ENCODE results near the gene FEN1. TPM values are rescaled to one million over a fixed set of nuclear protein-coding genes. Genes with fewer than 3 reads are reported as not detected.

FEN1 gene
- total RNA-seq, 1 experiment from 2014 or later = 75.8 TPM

DNA sequence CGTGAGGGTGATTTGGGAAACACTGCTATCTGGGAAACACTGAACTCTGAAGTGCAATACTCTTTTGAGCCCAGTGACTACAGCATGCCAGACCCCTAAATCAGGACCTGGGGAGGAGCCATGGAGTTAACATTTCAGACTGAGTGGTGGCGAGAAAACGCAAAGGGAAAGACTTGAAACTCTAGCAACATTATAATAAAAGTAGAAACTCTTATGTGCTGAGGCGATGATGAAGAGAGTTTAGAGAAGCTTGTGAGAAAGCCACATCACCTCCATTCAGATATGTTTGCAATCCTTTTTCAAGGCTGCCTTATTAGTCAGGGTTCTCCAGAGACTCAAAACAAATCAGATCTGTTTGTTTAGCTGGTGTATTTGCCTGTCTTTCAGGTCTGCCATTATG lies 1.9 kb downstream of the FEN1 start:
- no peak for DNase-seq (ENCODE audit: low read depth)

DNA sequence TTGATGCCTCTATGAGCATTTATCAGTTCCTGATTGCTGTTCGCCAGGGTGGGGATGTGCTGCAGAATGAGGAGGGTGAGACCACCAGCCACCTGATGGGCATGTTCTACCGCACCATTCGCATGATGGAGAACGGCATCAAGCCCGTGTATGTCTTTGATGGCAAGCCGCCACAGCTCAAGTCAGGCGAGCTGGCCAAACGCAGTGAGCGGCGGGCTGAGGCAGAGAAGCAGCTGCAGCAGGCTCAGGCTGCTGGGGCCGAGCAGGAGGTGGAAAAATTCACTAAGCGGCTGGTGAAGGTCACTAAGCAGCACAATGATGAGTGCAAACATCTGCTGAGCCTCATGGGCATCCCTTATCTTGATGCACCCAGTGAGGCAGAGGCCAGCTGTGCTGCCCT lies 2.7 kb downstream of the FEN1 start:
- no peak for DNase-seq (ENCODE audit: low read depth)

DNA sequence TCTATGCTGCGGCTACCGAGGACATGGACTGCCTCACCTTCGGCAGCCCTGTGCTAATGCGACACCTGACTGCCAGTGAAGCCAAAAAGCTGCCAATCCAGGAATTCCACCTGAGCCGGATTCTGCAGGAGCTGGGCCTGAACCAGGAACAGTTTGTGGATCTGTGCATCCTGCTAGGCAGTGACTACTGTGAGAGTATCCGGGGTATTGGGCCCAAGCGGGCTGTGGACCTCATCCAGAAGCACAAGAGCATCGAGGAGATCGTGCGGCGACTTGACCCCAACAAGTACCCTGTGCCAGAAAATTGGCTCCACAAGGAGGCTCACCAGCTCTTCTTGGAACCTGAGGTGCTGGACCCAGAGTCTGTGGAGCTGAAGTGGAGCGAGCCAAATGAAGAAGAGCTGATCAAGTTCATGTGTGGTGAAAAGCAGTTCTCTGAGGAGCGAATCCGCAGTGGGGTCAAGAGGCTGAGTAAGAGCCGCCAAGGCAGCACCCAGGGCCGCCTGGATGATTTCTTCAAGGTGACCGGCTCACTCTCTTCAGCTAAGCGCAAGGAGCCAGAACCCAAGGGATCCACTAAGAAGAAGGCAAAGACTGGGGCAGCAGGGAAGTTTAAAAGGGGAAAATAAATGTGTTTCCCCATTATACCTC lies 3.3 kb downstream of the FEN1 start:
- DNase-seq (ENCODE audit: low read depth) = no peak

DNA sequence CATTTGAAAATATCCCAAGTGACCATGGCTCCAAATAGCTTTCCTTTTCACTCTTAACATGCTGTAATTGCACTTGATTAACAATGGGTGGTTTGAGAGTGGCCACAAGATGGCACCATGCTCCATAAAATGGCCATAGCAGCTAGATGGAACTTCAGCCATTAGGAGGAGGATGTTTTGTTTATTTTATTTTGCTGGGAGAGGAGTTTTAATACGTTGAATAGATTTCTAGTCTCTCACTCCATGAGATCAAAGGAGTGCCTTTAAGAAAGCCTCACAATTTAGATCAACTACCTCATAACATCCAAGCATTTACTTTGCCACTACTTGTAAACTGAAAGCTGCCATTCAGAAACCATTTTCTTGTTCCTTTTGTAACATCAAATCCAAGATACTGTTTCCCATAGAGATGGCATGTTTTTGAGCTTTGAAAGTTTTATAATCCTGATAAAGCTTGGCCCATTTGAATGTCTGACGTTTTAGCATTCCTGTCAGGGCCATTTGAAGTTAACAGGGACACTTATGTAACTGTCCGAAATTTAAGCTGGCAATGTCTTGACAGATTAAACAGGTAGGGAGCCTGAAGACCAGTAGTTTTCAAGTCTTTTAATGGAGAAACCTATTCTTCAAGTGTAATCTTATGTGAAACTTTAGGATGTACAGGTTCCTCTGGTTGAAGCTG lies 4.7 kb downstream of the FEN1 start:
- DNase-seq (ENCODE audit: low read depth) = peak; percentile 78

DNA sequence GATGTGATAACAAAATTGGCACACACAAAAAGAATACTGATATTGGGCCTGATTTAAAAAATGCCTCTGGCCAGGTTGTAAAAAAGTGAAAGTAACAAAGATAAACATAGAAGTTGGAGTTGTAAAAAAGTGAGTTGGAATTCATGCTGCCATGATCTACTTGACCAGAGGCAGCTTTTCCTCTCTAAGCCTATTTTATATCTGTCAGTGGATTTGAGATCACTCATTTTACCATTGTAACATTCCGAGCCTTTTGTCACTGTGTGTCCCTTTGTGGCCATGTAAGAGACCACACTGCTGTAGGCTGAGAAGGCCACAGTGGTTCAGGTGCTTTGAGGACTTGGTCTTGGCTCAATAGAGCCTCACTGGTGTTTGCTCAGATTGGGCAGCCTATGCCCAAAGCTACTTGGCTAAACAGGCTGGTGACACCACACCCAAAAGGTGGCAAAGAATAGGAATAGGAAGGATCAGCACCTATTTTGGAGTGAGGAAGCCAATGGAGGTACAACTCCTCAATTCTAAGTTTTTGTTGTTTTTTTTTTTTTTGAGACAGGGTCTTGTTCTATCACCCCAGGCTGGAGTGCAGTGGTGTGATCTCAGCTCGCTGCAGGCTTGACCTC lies 7.1 kb downstream of the FEN1 start:
- no peak for DNase-seq (ENCODE audit: low read depth)

DNA sequence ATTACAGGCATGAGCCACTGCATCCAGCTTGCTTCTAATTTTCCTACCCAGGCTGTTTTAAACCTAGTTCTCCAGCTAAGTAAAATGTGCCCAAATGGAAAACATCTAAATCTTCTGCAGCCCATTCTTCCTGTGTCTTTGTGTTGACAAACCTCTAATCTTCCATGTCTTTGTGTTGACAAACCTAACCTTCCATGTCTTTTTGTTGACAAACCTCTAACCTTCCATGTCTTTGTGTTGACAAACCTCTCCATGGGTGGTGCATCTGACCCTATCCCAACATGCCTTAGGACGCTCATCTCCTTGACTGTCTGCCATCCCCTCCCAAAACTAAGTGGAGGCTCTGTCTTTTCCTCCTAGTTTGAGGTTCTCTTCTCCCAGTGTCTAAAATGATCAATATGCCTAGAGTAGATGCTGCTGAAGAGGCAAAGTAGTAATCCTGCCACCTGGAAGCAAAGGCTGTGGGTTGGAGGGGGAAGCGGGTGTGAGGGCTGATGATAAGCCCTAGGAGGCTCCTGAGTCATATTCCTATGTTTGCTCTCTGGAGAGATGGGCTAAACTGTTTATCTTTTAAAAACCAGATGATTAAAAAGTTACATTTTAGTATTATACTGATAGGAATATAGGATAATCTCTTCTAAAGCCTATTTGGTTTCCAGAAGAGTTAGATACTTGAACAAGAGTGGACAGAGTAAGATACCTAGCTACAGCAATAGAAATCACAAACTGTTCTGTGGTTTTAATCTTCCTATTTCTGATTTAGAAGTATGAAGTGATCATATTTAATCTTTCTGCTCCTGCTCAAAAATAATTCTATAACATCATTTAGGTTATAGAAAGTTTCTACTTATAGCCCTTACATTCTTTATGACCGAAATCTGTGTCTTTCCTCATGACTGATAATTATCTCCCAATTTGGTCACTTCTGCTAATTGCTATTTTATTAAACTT lies 7.9 kb downstream of the FEN1 start:
- no peak for DNase-seq (ENCODE audit: low read depth)

DNA sequence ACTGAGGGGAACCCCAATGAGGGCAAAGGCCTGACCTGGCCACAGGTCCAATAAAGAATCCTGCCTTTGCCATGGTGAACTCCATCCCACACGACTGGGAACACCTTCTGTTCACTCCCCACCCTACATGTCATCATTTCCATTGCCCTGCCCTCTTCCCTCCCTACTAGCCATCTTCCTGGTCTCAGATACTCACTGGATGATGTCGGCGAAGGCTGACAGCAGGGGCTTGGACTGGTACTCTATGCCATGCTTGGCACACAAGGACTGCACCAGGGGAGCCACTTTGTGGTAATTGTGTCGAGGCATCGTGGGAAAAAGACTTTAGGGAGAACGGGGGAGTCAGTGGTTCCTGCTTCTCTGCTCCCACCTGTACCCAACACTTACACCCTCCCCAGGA lies 9.9 kb downstream of the FEN1 start:
- no peak for DNase-seq (ENCODE audit: low read depth)

DNA sequence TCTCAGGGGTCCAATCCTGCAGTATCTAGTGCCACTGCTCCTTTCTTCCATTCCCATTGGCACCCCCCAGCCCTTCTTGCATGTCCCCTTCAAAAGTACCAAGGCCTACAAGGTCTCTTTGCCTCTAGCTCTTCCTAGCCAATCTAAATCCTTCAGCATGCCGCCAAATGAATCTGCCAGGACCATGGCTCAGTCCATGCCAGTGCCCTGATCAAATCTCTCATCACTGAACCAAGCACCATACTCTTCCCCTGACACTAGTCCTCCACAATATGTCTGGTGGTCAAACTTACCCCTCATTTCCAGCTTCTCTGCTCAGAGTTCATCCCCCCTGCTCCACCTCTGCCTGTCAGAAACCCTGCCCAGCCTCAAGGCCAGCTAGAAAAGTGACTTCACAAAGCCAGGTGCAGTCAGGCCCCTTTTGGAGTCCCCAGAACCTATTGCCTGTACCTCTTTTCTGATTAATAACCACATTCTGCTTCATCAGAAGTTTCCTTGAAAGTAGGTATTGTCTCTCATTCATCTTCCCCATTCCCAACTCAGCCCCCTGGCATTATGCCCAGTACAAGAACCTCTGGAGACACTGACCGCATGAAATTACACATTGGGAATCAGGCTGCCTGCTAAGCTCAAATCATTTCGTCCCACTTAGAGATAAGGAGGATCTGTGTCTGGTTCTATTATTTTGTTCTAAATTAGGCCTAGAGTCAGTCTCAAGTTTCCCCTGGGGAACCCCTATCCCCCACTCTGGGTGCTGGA lies 11.4 kb downstream of the FEN1 start:
- DNase-seq (ENCODE audit: low read depth) = no peak

DNA sequence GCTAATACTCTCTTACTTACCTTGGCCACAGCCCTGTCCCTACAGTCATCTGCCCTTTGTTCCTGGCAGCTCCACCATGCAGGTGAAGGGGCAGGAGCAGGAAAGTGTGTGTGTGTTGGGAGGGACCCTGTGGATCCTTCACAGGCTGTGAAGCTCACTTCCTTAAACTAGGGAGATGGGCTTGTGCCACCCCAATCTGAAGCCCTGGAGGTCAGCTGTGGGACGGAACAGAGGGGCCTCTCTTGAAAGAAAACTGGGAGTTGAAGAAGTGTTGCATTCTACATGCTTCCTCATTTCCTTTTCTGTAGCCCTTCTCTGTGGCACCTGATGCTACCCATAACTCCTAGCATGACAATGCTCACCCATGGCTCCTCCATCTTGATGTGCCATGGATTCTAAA lies 12.4 kb downstream of the FEN1 start:
- no peak for DNase-seq (ENCODE audit: low read depth)

DNA sequence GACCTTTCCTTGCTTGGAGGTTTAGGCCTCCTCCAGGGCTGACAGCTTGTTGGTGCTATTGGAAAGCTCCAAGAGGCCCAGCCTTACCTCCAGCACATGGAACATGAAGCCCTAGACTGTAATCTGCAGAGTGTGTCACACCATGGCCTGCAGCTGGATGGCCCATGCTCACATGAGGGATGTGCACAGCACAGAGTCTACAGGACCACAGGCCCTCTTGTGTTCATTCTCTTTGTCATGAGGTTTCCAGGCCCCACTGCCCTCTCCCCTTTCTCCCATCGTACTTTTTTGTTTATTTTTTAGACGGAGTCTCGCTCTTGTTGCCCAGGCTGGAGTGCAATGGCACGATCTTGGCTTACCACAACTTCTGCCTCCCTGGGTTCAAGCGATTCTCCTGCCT lies 14.1 kb downstream of the FEN1 start:
- DNase-seq (ENCODE audit: low read depth) = no peak

DNA sequence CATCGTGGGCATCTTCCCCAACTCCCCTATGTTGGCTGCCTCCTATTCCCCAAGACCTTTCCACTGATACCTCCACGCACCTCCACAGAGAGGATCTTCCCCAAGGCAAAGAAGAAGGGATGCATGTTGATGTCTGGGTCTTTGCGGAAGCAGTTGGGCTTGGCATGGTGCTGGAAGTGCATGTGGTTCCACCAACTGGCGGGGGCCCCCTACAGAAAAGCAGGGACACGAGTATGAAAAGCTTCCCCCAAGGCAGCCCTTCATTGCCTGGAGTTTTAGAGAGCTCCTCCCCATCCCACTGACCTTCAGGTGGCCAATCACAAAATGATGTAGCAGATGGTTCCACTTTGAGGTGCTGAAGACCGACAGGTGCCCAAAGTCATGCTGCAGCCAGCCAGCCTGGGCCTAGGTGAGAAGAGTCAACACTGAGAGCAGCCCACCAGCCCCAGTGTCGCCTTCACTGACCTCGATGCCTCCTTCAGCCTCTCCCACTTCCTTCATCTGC lies 18.0 kb downstream of the FEN1 start:
- no peak for DNase-seq (ENCODE audit: low read depth)

DNA sequence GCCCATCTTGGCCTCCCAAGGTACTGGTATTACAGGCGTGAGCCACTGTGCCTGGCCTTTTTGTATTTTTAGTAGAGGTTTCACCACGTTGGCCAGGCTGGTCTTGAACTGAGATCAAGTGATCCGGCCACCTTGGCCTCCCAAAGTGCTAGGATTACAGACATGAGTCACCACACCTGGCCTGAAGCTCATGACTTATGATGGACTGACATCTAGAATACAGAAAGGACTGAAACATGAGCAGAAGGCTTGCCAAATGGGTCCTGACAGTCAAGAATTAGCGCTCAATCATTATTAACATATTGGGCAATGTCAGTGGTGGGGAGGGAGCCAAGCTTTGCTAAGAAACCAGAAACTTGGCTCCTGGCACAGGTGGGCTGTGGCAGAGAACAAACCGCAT lies 19.1 kb downstream of the FEN1 start:
- DNase-seq (ENCODE audit: low read depth) = no peak

DNA sequence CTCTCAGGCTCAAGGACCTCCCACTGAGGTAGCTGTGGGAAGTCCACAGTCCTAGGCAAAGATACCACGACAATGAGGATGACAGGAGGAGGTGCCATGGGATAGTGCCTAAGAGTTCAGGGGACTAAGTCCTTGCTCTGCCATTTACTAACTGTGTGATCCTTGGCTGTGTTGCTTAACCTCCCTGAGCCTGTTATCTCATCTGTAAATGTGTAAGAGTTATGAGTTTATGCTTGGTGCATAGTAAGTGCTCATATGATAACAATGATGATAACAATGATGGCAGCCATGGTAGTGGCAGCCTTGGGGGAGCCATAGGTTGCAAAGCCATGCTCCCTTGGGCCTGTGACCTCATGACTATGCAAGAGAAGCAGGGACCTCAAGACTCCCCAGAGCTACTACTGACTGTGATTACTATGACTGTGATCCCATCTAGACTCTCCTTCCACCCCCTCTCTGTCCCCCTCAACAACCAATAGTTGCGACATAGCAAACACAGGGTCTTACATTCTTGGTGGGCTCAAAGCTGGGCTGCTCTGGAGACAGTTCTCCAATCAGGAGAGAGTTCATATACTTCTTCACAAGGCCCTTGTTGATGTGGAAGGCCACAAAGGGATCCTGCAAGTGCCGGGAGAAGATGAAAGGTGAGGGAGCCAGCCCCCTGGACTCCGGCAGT lies 20.2 kb downstream of the FEN1 start:
- DNase-seq (ENCODE audit: low read depth) = no peak

DNA sequence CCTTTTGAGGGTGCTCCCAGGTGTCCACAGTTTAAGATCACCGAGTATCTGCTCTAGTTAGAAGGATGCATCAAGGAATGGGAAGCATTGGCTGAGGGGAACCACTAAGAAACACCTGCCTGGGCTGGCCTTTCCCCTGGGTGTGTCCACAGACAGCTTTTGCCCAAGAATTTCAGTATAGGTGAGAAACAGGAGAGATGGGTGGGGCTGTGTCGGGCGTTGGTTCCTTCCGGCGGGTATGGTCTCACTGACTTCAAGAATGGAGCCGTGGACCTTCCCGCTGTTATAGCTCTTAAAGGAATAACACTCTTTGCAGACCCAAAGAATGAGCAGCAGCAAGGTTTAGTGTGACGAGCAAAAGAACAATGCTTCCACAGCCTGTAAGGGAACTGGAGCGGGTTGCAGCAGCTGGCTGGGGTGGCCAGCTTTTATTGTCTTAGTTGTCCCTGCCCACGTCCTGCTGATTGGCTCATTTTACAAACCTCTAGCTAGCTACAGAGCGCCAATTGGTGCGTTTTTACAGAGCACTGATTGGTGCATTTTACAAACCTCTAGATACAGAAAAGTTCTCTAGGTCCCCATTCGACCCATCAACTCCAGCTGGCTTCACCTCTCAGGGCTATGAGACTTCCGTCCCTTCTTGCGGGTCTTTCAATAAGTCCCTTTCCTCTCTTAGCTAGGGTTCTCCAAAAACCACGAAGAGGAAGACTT lies 21.7 kb downstream of the FEN1 start:
- DNase-seq (ENCODE audit: low read depth) = peak; percentile 51

DNA sequence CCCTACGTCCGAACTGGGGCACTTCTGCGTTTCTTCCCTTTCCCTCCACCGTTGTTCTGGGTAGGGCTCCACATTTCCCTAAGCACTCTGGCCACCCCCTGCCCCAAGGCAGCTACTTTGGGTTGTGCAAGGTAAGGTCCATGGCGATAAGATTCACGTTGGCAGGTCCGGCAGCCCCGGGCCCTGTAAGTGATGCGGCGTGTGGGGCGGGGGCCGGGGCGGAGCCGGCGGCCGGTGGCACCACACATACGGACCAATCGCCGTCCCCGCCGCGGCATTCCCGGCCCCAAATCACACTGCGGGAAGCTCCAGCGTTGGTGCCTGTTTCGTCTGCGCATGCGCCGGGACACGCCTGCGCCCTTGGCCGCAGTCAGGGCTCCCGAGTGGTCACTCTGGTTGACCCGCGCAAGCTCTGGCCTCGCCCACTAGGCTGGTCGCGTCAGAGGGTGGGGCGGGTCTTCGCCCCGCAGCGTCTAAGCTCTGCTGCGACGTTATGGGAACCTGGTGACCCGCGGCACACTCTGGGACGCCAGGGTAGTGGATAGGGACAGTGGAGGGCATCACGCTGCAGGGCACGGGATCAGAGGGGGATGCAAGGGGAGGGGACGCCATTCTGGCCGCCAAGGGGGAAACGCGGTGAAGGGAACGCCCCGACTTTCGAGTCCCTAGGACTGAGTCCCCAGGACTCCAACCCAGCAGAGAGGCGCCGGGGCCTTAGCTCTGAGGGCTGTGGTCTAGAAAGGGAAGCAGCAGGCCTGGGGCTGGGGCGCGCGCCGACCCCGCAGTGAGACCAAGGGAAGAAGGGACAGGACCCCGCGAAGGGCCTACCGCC lies 22.5 kb downstream of the FEN1 start:
- peak; percentile 96 for DNase-seq (ENCODE audit: low read depth)

DNA sequence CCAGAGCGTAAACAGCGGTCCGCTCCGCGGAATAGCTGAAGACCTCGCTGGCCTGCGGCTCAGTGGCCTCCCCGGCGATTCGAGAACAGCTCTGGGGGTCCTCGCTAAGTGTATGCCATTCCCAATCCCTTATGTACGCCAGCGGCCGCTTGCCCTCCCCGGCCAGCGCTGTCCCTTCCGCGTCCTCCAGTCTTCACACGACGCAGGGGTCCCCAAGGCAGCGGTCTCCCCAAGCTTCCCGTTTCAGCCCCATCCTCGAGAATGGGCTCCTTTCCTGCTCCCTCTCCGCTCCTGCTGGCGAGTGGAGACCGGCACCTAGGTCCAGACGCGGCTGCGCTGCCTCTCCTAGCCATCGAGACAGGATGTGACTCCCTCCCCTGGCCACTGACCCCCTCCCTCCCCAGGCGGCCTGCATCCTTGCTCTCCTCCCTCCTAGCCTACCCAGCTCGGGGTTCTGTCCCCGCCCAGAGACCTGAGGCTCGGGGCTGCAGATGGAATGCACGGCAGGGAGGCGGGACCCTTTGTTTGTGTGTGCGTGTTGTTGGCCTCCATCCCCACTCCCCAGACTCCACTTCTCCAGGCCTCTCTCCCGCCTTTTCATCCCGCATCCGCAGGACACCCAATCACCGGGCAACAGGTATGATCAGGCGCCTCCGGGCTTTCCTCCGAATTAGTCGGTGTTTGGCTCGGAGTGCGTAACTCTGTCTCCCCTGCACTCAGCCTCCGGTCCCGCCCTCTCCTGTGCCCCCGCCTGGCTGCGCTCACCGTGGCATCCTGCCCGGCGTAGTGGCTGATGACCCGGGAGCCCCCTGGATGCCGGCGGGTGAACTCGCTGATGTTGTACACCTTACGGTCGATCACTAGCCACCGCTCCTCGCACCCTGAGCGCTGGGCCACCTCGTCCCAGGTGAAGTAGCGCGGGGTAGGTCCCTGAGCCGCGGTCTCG lies 23.4 kb downstream of the FEN1 start:
- DNase-seq (ENCODE audit: low read depth) = peak; percentile 84

DNA sequence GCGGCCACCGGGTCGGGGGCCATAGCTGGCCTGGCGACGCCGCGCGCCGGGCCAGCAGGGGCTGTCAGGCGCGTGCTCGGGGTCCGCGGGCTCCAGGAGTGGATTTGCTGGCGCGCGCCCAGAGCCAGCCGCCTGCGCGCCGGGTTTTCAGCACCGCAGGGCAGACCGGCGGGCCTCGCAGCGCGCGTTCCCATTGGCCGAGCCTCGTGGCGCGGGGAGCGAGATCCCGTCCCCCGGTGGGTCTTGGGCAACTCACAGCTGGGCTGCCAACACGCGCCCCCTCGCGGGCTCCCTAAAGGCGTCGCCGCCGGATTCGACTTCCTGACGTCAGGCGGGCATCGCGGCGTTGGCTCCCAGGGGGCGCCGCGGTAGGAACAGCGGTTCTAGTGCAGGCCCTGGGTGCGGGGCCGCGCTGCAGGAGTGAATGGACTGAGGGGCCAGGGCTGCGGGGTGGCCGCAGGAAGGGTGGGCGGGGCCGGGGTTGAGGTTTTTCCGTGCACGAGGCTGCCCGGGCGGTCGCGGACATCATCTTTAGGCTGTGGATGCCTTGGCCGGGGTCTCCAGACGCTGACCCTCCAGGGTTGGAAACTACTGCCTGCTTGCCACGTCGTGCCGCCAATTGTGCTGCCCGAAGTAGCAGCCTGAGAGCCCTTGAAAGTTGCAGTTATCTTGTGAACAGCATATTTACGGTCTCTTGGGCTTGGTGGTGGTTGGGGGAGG lies 24.2 kb downstream of the FEN1 start, which contains the start of gene FADS1:
Gene FADS1 (minus strand): TSS at position 268 of the 720 bp plus-strand sequence. CDS start 74 bp downstream, at position 194.
- DNase-seq (ENCODE audit: low read depth) = peak; percentile 89

All from RPMI7951 (cell line).